Measurements from ENCODE around the gene ZGRF1. TPM values are rescaled to one million over a fixed set of nuclear protein-coding genes. Genes with fewer than 3 reads are reported as not detected.
"Not testable (repeated sequence)": the region's sequence is repeated elsewhere in the genome, so short reads cannot be mapped to it uniquely, and the experiment has no call there.

Gene ZGRF1
- total RNA-seq, 1 donor from 2014 or later, result 7.1 TPM

GRCh38 chr4:112673076-112673475, 36.4 kb upstream of the ZGRF1 start:
- no peak overlapping the region for H3K4me3 ChIP-seq (ENCODE audit: low read depth, low read length)
- no peak for TF ChIP-seq CTCF (conservative IDR thresholded peaks at IDR 0.05; ENCODE audit: low read depth, low read length)
- no peak for DNase-seq (ENCODE audit: low read depth)

GRCh38 chr4:112668131-112668530, 31.4 kb upstream of the ZGRF1 start:
- TF ChIP-seq CTCF (conservative IDR thresholded peaks at IDR 0.05; ENCODE audit: low read depth, low read length), result no peak
- H3K4me3 ChIP-seq (ENCODE audit: low read depth, low read length), result no peak overlapping the region
- DNase-seq (ENCODE audit: low read depth), result no peak

- DNase-seq (ENCODE audit: low read depth), result no peak
- TF ChIP-seq CTCF (conservative IDR thresholded peaks at IDR 0.05; ENCODE audit: low read depth, low read length), result no peak
- no peak overlapping the region for H3K4me3 ChIP-seq (ENCODE audit: low read depth, low read length)
Observed at GRCh38 chr4:112664611-112665010, 27.9 kb upstream of the ZGRF1 start.

GRCh38 chr4:112656115-112656514, 19.4 kb upstream of the ZGRF1 start:
- not testable (repeated sequence) for H3K4me3 ChIP-seq (ENCODE audit: low read depth, low read length); DNase-seq (ENCODE audit: low read depth)

- H3K4me3 ChIP-seq (ENCODE audit: low read depth, low read length), result no peak overlapping the region
- no peak for TF ChIP-seq CTCF (conservative IDR thresholded peaks at IDR 0.05; ENCODE audit: low read depth, low read length)
- DNase-seq (ENCODE audit: low read depth), result no peak
Observed at GRCh38 chr4:112655270-112655669, 18.6 kb upstream of the ZGRF1 start.

- no peak for TF ChIP-seq CTCF (conservative IDR thresholded peaks at IDR 0.05; ENCODE audit: low read depth, low read length)
- peak; percentile 15 for DNase-seq (ENCODE audit: low read depth)
- no peak overlapping the region for H3K4me3 ChIP-seq (ENCODE audit: low read depth, low read length)
Observed at GRCh38 chr4:112652216-112652615, 15.5 kb upstream of the ZGRF1 start.

- no peak for DNase-seq (ENCODE audit: low read depth)
- no peak overlapping the region for H3K4me3 ChIP-seq (ENCODE audit: low read depth, low read length)
- TF ChIP-seq CTCF (conservative IDR thresholded peaks at IDR 0.05; ENCODE audit: low read depth, low read length), result no peak
Observed at GRCh38 chr4:112651641-112652040, 14.9 kb upstream of the ZGRF1 start.

GRCh38 chr4:112650332-112650731, 13.6 kb upstream of the ZGRF1 start:
- no peak overlapping the region for H3K4me3 ChIP-seq (ENCODE audit: low read depth, low read length)
- no peak for DNase-seq (ENCODE audit: low read depth)
- TF ChIP-seq CTCF (conservative IDR thresholded peaks at IDR 0.05; ENCODE audit: low read depth, low read length), result no peak

All from epithelial cell of proximal tubule (primary cell).